Ishikawa (cell line): ENCODE data around the gene VAV1.

Experiments
- CEBPB ChIP-seq: IDR thresholded peaks from 2 replicates; pipeline ENCODE4 v1.6.1; 2012
- EP300 ChIP-seq: IDR thresholded peaks from 2 replicates; pipeline ENCODE4 v1.6.1; 2012; ENCODE audit warnings: borderline replicate concordance
- FOXM1 ChIP-seq: IDR thresholded peaks from 2 replicates; pipeline ENCODE4 v1.6.1; 2012; ENCODE audit warnings: low read depth, borderline replicate concordance
- MAX ChIP-seq: IDR thresholded peaks from 2 replicates; pipeline ENCODE4 v1.6.1; 2012
- NFIC ChIP-seq: IDR thresholded peaks from 2 replicates; pipeline ENCODE4 v1.6.1; 2012
- RAD21 ChIP-seq: IDR thresholded peaks from 2 replicates; pipeline ENCODE4 v1.6.1; 2012; ENCODE audit warnings: low read depth
- TAF1 ChIP-seq: IDR thresholded peaks from 2 replicates; pipeline ENCODE4 v1.6.1; 2012; ENCODE audit warnings: low read depth, mild to moderate bottlenecking
- TCF12 ChIP-seq: IDR thresholded peaks from 2 replicates; pipeline ENCODE4 v1.6.1; 2012; ENCODE audit warnings: low read depth
- YY1 ChIP-seq: IDR thresholded peaks from 2 replicates; pipeline ENCODE4 v1.6.1; 2012; ENCODE audit warnings: low read depth
- TF ChIP-seq, protein P1 (sequence below): IDR thresholded peaks from 2 replicates; pipeline ENCODE4 v1.6.1; 2012; ENCODE audit warnings: low read depth, mild to moderate bottlenecking
- TF ChIP-seq, protein P2 (sequence below): IDR thresholded peaks from 2 replicates; pipeline ENCODE4 v1.6.1; 2012

DNA sequence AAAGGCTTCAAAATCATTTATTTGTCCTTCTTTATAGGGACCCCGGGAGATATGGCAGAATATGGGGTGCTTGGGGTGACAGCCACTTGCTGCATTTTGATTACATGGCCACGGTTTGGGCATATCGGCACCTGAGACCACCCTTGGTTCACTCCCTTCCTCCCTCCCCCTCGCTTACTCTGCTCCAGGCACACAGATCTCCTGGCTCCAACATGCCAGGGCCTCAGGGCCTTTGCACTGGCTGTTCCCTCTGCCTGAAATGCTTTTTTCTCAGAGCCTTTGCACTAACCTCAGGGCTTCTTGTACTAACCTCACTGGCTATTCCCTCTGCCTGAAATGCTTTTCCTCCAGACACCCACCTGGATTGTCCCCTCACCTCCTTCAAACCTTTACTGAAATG is 23.8 kb downstream of the VAV1 start:
- no peak for TF ChIP-seq FOXM1
- TF ChIP-seq CEBPB = no peak
- no peak for TF ChIP-seq MAX
- TF ChIP-seq, protein P1, sequence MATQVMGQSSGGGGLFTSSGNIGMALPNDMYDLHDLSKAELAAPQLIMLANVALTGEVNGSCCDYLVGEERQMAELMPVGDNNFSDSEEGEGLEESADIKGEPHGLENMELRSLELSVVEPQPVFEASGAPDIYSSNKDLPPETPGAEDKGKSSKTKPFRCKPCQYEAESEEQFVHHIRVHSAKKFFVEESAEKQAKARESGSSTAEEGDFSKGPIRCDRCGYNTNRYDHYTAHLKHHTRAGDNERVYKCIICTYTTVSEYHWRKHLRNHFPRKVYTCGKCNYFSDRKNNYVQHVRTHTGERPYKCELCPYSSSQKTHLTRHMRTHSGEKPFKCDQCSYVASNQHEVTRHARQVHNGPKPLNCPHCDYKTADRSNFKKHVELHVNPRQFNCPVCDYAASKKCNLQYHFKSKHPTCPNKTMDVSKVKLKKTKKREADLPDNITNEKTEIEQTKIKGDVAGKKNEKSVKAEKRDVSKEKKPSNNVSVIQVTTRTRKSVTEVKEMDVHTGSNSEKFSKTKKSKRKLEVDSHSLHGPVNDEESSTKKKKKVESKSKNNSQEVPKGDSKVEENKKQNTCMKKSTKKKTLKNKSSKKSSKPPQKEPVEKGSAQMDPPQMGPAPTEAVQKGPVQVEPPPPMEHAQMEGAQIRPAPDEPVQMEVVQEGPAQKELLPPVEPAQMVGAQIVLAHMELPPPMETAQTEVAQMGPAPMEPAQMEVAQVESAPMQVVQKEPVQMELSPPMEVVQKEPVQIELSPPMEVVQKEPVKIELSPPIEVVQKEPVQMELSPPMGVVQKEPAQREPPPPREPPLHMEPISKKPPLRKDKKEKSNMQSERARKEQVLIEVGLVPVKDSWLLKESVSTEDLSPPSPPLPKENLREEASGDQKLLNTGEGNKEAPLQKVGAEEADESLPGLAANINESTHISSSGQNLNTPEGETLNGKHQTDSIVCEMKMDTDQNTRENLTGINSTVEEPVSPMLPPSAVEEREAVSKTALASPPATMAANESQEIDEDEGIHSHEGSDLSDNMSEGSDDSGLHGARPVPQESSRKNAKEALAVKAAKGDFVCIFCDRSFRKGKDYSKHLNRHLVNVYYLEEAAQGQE = no peak
- TF ChIP-seq RAD21 = no peak
- TF ChIP-seq TCF12 = no peak
- TF ChIP-seq YY1 = no peak
- TF ChIP-seq, protein P2, sequence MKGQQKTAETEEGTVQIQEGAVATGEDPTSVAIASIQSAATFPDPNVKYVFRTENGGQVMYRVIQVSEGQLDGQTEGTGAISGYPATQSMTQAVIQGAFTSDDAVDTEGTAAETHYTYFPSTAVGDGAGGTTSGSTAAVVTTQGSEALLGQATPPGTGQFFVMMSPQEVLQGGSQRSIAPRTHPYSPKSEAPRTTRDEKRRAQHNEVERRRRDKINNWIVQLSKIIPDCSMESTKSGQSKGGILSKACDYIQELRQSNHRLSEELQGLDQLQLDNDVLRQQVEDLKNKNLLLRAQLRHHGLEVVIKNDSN = no peak
- TF ChIP-seq TAF1 = no peak
- no peak for TF ChIP-seq EP300
- no peak for TF ChIP-seq NFIC
